Muscle of back (tissue), 11 donors: Measurements from ENCODE around the gene LMF2. TPM values are rescaled to one million over a fixed set of nuclear protein-coding genes. Genes with fewer than 3 reads are reported as not detected.
"Not testable (repeated sequence)": the region's sequence is repeated elsewhere in the genome, so short reads cannot be mapped to it uniquely, and the experiment has no call there.

Experiments used
- DNase-seq, 3 donors: peaks; one replicate each; pipeline versions ENCODE4 v3.0.0 to v3.0.0-alpha.2; 2013
- polyA plus RNA-seq, 10 donors: library from polyadenylated mRNA; unstranded; fragments of 120-200 nt; gene quantifications; one replicate each; pipeline ENCODE4 v1.2.1, GENCODE V29; 2013; ENCODE audit not compliant: insufficient read length in 10 of 10

The LMF2 gene
- polyA plus RNA-seq, 10 donors, result 25.8 to 49.4 (median 38.2) TPM

GRCh38 chr22:50537765-50538164, 30.3 kb upstream of the LMF2 start:
- no peak for DNase-seq

- DNase-seq, result no peak
These were observed 28.7 kb upstream of the LMF2 start for GRCh38 chr22:50536226-50536625.

- no peak for DNase-seq
These were observed 27.6 kb upstream of the LMF2 start for GRCh38 chr22:50535113-50535512.

GRCh38 chr22:50533856-50534711, 26.6 kb upstream of the LMF2 start:
- DNase-seq, result not testable (repeated sequence)

- no peak for DNase-seq
These were observed 25.6 kb upstream of the LMF2 start for GRCh38 chr22:50532824-50533796.

- DNase-seq, result peak in 2 of 3 donors; percentile 72 to 88
These were observed 24.6 kb upstream of the LMF2 start for GRCh38 chr22:50531962-50532674.

- DNase-seq, result peak in 1 of 3 donors; percentile 60
These were observed 24.1 kb upstream of the LMF2 start for GRCh38 chr22:50531546-50531961.

GRCh38 chr22:50530877-50531545, 23.5 kb upstream of the LMF2 start:
- peak in 2 of 3 donors; percentile 72 to 86 for DNase-seq

- no peak for DNase-seq
These were observed 23.0 kb upstream of the LMF2 start for GRCh38 chr22:50530580-50530876.

GRCh38 chr22:50529897-50530579, 22.5 kb upstream of the LMF2 start, which contains the start of gene TYMP:
Gene TYMP, minus strand, starts transcription at chr22:50530012. Its CDS starts 303 bp downstream, at chr22:50529709.
- peak in 2 of 3 donors; percentile 82 to 92 for DNase-seq

- peak in 1 of 3 donors; percentile 71 for DNase-seq
These were observed 22.0 kb upstream of the LMF2 start for GRCh38 chr22:50529416-50529896.

- peak in 1 of 3 donors; percentile 45 for DNase-seq
These were observed 21.3 kb upstream of the LMF2 start for GRCh38 chr22:50528682-50529415.

- DNase-seq, result peak in 1 of 3 donors; percentile 23
These were observed 20.6 kb upstream of the LMF2 start for GRCh38 chr22:50527921-50528681.

GRCh38 chr22:50526834-50527801, 19.6 kb upstream of the LMF2 start:
- peak in 1 of 3 donors; percentile 69 for DNase-seq

GRCh38 chr22:50526108-50526833, 18.8 kb upstream of the LMF2 start:
- DNase-seq, result peak in 2 of 3 donors; percentile 85 to 95

GRCh38 chr22:50525858-50526107, 18.3 kb upstream of the LMF2 start:
- peak in 1 of 3 donors; percentile 71 for DNase-seq
